ENCODE results near the gene ABCA1. TPM values are rescaled to one million over a fixed set of nuclear protein-coding genes. Genes with fewer than 3 reads are reported as not detected.
A peak's percentile ranks its signal among the peaks of the same experiment; 100 is the strongest.

Gene ABCA1
- total and polyA plus RNA-seq, 4 donors, result 10.2 to 43.0 (median 27.8) TPM

GRCh38 chr9:104838958-104839357 lies 89.0 kb downstream of the ABCA1 start:
- WGBS (ENCODE audit: insufficient coverage), result 88% methylated on average over 3 of the region's 5 CpGs
- H3K4me3 ChIP-seq (ENCODE audit: low read depth, low read length), result no peak overlapping the region
- peaks cover 4% of the 10 kb centered on the region for H3K4me1 ChIP-seq (ENCODE audit: control insufficient read depth, insufficient read depth, low read length)
- H3K27me3 ChIP-seq (ENCODE audit: control insufficient read depth, insufficient read depth, low read length), result no peaks in the 10 kb centered on the region
- no peak overlapping the region for H3K27ac ChIP-seq (ENCODE audit: low read depth, low read length)
- H3K36me3 ChIP-seq (ENCODE audit: control insufficient read depth, insufficient read depth, low read length), result peaks cover 19% of the 10 kb centered on the region
- no peaks in the 10 kb centered on the region for H3K9me3 ChIP-seq (ENCODE audit: control insufficient read depth, insufficient read depth, low read length)
- DNase-seq (ENCODE audit: low read depth in 4 of 6, low spot score in 6 of 6), result no peak

DNA sequence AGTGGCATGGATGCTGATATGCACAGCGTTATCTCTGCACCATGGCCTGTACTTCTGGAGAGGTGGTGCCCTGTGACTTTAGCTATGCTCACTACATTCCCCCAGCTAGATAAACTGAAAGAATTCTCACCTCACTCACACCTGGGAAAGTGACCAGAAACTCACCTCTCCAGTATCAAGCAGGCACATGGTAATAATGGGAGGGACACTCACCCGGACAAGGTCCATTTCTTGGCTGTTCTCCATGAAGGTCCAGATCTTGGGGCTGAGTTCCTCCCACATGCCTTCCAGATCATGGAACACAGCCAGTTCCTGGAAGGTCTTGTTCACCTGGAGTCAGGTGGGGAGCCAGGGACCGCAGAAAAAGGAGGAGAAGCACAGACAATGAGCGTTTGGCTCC lies 91.2 kb downstream of the ABCA1 start:
- DNase-seq (ENCODE audit: low read depth in 4 of 6, low spot score in 6 of 6), result no peak
- peaks cover 4% of the 10 kb centered on the region for H3K4me1 ChIP-seq (ENCODE audit: control insufficient read depth, insufficient read depth, low read length)
- H3K27me3 ChIP-seq (ENCODE audit: control insufficient read depth, insufficient read depth, low read length), result no peaks in the 10 kb centered on the region
- 83% methylated on average over 2 of the region's 4 CpGs for WGBS (ENCODE audit: insufficient coverage)
- no peaks in the 10 kb centered on the region for H3K9me3 ChIP-seq (ENCODE audit: control insufficient read depth, insufficient read depth, low read length)
- peaks cover 19% of the 10 kb centered on the region for H3K36me3 ChIP-seq (ENCODE audit: control insufficient read depth, insufficient read depth, low read length)
- no peak overlapping the region for H3K4me3 ChIP-seq (ENCODE audit: low read depth, low read length)
- H3K27ac ChIP-seq (ENCODE audit: low read depth, low read length), result no peak overlapping the region

DNA sequence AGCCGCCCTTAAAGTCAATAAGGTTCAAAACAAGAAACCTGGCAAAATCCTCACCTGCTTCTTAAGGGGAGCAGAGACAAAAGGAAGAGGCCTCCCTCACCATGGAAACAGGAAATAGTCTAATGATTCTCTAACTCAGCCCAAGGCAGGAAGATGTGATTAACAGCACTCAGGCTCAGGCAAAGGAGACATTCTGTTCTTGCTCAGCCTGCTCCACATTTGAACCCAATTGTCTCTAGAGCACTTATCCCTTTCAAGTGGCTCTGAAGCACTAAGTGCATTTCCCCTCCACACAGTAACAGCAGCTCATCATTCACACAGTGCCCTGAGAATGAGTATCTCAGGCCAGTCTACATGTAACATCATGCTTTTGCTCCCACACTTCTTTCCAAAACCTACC lies 91.7 kb downstream of the ABCA1 start:
- WGBS (ENCODE audit: insufficient coverage), result 67% methylated on average over 1 of the region's 1 CpG
- Histone ChIP-seq H3K4me3 (ENCODE audit: low read depth, low read length) (no peak overlapping the region), H3K27ac (ENCODE audit: low read depth, low read length) (no peak overlapping the region), H3K36me3 (ENCODE audit: control insufficient read depth, insufficient read depth, low read length) (peaks cover 16% of the 10 kb centered on the region), H3K9me3 (ENCODE audit: control insufficient read depth, insufficient read depth, low read length) (no peaks in the 10 kb centered on the region), H3K4me1 (ENCODE audit: control insufficient read depth, insufficient read depth, low read length) (peaks cover 4% of the 10 kb centered on the region), H3K27me3 (ENCODE audit: control insufficient read depth, insufficient read depth, low read length) (no peaks in the 10 kb centered on the region)
- DNase-seq (ENCODE audit: low read depth in 4 of 6, low spot score in 6 of 6), result peak in 1 of 6 donors; percentile 82

DNA sequence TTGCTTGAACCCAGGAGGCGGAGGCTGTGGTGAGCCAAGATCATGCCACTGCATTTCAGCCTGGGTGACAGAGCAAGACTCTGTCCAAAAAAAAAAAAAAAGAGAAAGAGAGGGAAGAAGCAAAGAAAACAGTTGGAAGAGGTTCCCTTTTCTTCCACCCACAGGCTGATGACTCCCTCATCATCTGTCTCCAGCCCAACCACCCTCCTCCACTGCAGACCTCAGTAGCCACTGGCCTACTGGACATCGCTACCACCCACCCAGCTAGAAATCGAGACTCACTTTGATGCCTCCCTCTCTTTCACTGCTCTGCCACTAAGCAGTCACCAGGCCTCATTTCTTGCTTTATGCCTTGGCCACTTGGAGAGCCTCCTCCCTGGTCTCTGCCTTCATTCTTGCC lies 92.8 kb downstream of the ABCA1 start:
- no peaks in the 10 kb centered on the region for H3K27me3 ChIP-seq (ENCODE audit: control insufficient read depth, insufficient read depth, low read length)
- H3K4me1 ChIP-seq (ENCODE audit: control insufficient read depth, insufficient read depth, low read length), result peaks cover 4% of the 10 kb centered on the region
- no peak for DNase-seq (ENCODE audit: low read depth in 4 of 6, low spot score in 6 of 6)
- H3K9me3 ChIP-seq (ENCODE audit: control insufficient read depth, insufficient read depth, low read length), result no peaks in the 10 kb centered on the region
- no peak overlapping the region for H3K27ac ChIP-seq (ENCODE audit: low read depth, low read length)
- no peak overlapping the region for H3K4me3 ChIP-seq (ENCODE audit: low read depth, low read length)
- peaks cover 20% of the 10 kb centered on the region for H3K36me3 ChIP-seq (ENCODE audit: control insufficient read depth, insufficient read depth, low read length)
- WGBS (ENCODE audit: insufficient coverage), result 95% methylated on average over 3 of the region's 3 CpGs

DNA sequence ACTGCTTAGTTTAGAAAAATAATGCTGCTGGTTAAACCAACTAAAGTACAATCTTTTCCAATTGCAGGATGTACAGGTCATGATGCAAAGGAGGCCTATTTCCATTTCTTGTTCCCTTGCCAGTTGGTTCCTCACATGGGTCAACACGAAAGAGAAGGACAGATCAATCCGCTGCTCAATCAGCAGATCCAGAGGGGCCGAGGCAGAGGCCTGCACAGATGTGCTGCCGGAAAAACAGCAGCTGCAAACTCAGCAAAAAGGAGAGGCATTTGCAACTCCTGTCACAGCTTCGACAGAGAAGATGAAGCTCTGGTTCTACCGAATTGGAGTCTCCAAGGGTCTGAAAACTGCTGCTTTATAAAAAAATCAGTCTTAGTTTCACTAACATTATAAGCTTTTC lies 94.3 kb downstream of the ABCA1 start:
- WGBS (ENCODE audit: insufficient coverage), result 66% methylated on average over 5 of the region's 6 CpGs
- peaks cover 26% of the 10 kb centered on the region for H3K36me3 ChIP-seq (ENCODE audit: control insufficient read depth, insufficient read depth, low read length)
- H3K9me3 ChIP-seq (ENCODE audit: control insufficient read depth, insufficient read depth, low read length), result no peaks in the 10 kb centered on the region
- peak in 2 of 6 donors; percentile 20 to 68 for DNase-seq (ENCODE audit: low read depth in 4 of 6, low spot score in 6 of 6)
- H3K4me3 ChIP-seq (ENCODE audit: low read depth, low read length), result no peak overlapping the region
- H3K4me1 ChIP-seq (ENCODE audit: control insufficient read depth, insufficient read depth, low read length), result peaks cover 4% of the 10 kb centered on the region
- no peak overlapping the region for H3K27ac ChIP-seq (ENCODE audit: low read depth, low read length)
- H3K27me3 ChIP-seq (ENCODE audit: control insufficient read depth, insufficient read depth, low read length), result no peaks in the 10 kb centered on the region

- Histone ChIP-seq H3K27me3 (ENCODE audit: control insufficient read depth, insufficient read depth, low read length) (no peaks in the 10 kb centered on the region), H3K4me1 (ENCODE audit: control insufficient read depth, insufficient read depth, low read length) (peaks cover 4% of the 10 kb centered on the region), H3K4me3 (ENCODE audit: low read depth, low read length) (no peak overlapping the region), H3K9me3 (ENCODE audit: control insufficient read depth, insufficient read depth, low read length) (no peaks in the 10 kb centered on the region), H3K27ac (ENCODE audit: low read depth, low read length) (no peak overlapping the region), H3K36me3 (ENCODE audit: control insufficient read depth, insufficient read depth, low read length) (peaks cover 28% of the 10 kb centered on the region)
- DNase-seq (ENCODE audit: low read depth in 4 of 6, low spot score in 6 of 6), result no peak
- WGBS (ENCODE audit: insufficient coverage), result 83% methylated on average over 1 of the region's 3 CpGs
Measured at GRCh38 chr9:104831681-104832080, 96.3 kb downstream of the ABCA1 start.

- Histone ChIP-seq H3K4me3 (ENCODE audit: low read depth, low read length) (no peak overlapping the region), H3K9me3 (ENCODE audit: control insufficient read depth, insufficient read depth, low read length) (no peaks in the 10 kb centered on the region), H3K27ac (ENCODE audit: low read depth, low read length) (no peak overlapping the region), H3K27me3 (ENCODE audit: control insufficient read depth, insufficient read depth, low read length) (no peaks in the 10 kb centered on the region), H3K4me1 (ENCODE audit: control insufficient read depth, insufficient read depth, low read length) (no peaks in the 10 kb centered on the region), H3K36me3 (ENCODE audit: control insufficient read depth, insufficient read depth, low read length) (peaks cover 29% of the 10 kb centered on the region)
- no peak for DNase-seq (ENCODE audit: low read depth in 4 of 6, low spot score in 6 of 6)
- 99% methylated on average over 7 of the region's 7 CpGs for WGBS (ENCODE audit: insufficient coverage)
Measured at GRCh38 chr9:104826911-104827310, 101.0 kb downstream of the ABCA1 start.

- 96% methylated on average over 2 of the region's 3 CpGs for WGBS (ENCODE audit: insufficient coverage)
- no peak for DNase-seq (ENCODE audit: low read depth in 4 of 6, low spot score in 6 of 6)
- Histone ChIP-seq H3K4me1 (ENCODE audit: control insufficient read depth, insufficient read depth, low read length) (no peaks in the 10 kb centered on the region), H3K9me3 (ENCODE audit: control insufficient read depth, insufficient read depth, low read length) (no peaks in the 10 kb centered on the region), H3K27ac (ENCODE audit: low read depth, low read length) (no peak overlapping the region), H3K4me3 (ENCODE audit: low read depth, low read length) (no peak overlapping the region), H3K36me3 (ENCODE audit: control insufficient read depth, insufficient read depth, low read length) (peaks cover 29% of the 10 kb centered on the region), H3K27me3 (ENCODE audit: control insufficient read depth, insufficient read depth, low read length) (no peaks in the 10 kb centered on the region)
Measured at GRCh38 chr9:104826079-104826775, 101.7 kb downstream of the ABCA1 start.

GRCh38 chr9:104820336-104820735 lies 107.6 kb downstream of the ABCA1 start:
- Histone ChIP-seq H3K36me3 (ENCODE audit: control insufficient read depth, insufficient read depth, low read length) (peaks cover 39% of the 10 kb centered on the region), H3K27ac (ENCODE audit: low read depth, low read length) (no peak overlapping the region), H3K4me1 (ENCODE audit: control insufficient read depth, insufficient read depth, low read length) (no peaks in the 10 kb centered on the region), H3K27me3 (ENCODE audit: control insufficient read depth, insufficient read depth, low read length) (no peaks in the 10 kb centered on the region), H3K4me3 (ENCODE audit: low read depth, low read length) (no peak overlapping the region), H3K9me3 (ENCODE audit: control insufficient read depth, insufficient read depth, low read length) (no peaks in the 10 kb centered on the region)
- no peak for DNase-seq (ENCODE audit: low read depth in 4 of 6, low spot score in 6 of 6)
- WGBS (ENCODE audit: insufficient coverage), result 100% methylated on average over 3 of the region's 4 CpGs

DNA sequence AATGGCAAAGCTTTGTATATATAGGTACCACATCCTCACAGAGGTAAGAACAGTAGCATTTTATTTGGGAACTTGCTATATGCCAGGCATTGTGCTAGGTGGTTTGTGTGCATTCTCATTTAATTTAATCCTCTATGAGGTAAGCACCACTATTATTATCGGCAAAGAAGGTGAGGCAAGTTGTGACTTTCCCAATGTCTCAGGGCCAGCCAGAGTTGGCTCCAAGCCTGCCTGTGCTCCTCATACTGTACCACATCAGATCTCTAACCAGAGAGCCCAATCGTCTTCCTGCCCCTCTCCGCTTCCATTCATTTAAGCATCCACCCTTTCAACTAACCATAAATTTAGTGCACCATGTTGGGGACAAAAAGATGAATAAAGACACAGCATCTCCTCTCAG lies 108.9 kb downstream of the ABCA1 start:
- Histone ChIP-seq H3K4me1 (ENCODE audit: control insufficient read depth, insufficient read depth, low read length) (no peaks in the 10 kb centered on the region), H3K9me3 (ENCODE audit: control insufficient read depth, insufficient read depth, low read length) (no peaks in the 10 kb centered on the region), H3K27ac (ENCODE audit: low read depth, low read length) (no peak overlapping the region), H3K4me3 (ENCODE audit: low read depth, low read length) (no peak overlapping the region), H3K27me3 (ENCODE audit: control insufficient read depth, insufficient read depth, low read length) (no peaks in the 10 kb centered on the region), H3K36me3 (ENCODE audit: control insufficient read depth, insufficient read depth, low read length) (peaks cover 44% of the 10 kb centered on the region)
- no peak for DNase-seq (ENCODE audit: low read depth in 4 of 6, low spot score in 6 of 6)
- WGBS (ENCODE audit: insufficient coverage), result 95% methylated on average over 3 of the region's 3 CpGs

Measured in spinal cord (tissue), 10 donors.